HL-60 (cell line): Measurements from ENCODE around the gene MICU1.

Experiments
- CTCF ChIP-seq: IDR thresholded peaks from one replicate; pipeline ENCODE4 v1.5.1; 2011; ENCODE audit warnings: low read length, control low read depth, inconsistent platforms; ENCODE audit not compliant: insufficient read depth
- GABPA ChIP-seq: IDR thresholded peaks from 2 replicates; pipeline ENCODE4 v1.6.1; 2012; ENCODE audit warnings: low read depth
- POLR2AphosphoS5 ChIP-seq: IDR thresholded peaks from 2 replicates; pipeline ENCODE4 v1.6.1; 2012; ENCODE audit warnings: low read depth
- REST ChIP-seq: IDR thresholded peaks from 2 replicates; pipeline ENCODE4 v1.6.1; 2012; ENCODE audit warnings: low read depth; ENCODE audit not compliant: insufficient replicate concordance
- SPI1 ChIP-seq: IDR thresholded peaks from 2 replicates; pipeline ENCODE4 v1.6.1; 2012; ENCODE audit warnings: low read depth, mild to moderate bottlenecking, borderline replicate concordance

- TF ChIP-seq CTCF (no peak), POLR2AphosphoS5 (no peak), REST (no peak), SPI1 (no peak), GABPA (no peak)
Measured at GRCh38 chr10:72480861-72481260, 145.0 kb downstream of the MICU1 start.
